ENCODE data around the gene CHRM2. TPM values are rescaled to one million over a fixed set of nuclear protein-coding genes. Genes with fewer than 3 reads are reported as not detected.

Gene CHRM2
- total RNA-seq, 1 experiment from 2014 or later = not detected

- TF ChIP-seq ZBTB33 (IDR thresholded peaks at IDR 0.05; ENCODE audit: extremely low read depth, insufficient replicate concordance, low read length) (no peak), JUND (IDR thresholded peaks at IDR 0.05) (no peak), SRF (IDR thresholded peaks at IDR 0.05; ENCODE audit: low read depth) (no peak), ELF1 (IDR thresholded peaks at IDR 0.05; ENCODE audit: borderline replicate concordance, low read depth) (no peak), TCF7L2 (IDR thresholded peaks at IDR 0.05; ENCODE audit: borderline replicate concordance, extremely low read depth, insufficient read depth, insufficient read length) (no peak), MAX (IDR thresholded peaks at IDR 0.05) (no peak), RAD21 (IDR thresholded peaks at IDR 0.05; ENCODE audit: low read depth) (no peak), EZH2phosphoT487 (IDR thresholded peaks at IDR 0.05; ENCODE audit: borderline replicate concordance) (no peak), POLR2A (IDR thresholded peaks at IDR 0.05; ENCODE audit: borderline replicate concordance, extremely low read depth, insufficient read depth, insufficient read length) (no peak), CEBPB (IDR thresholded peaks at IDR 0.05; ENCODE audit: low read depth) (no peak), SIN3A (IDR thresholded peaks at IDR 0.05; ENCODE audit: low read depth) (no peak), EGR1 (IDR thresholded peaks at IDR 0.05; ENCODE audit: low read depth) (no peak), CBX3 (IDR thresholded peaks at IDR 0.05; ENCODE audit: low read depth) (no peak)
These were observed 42.3 kb downstream of the CHRM2 start (continued) for GRCh38 chr7:136910771-136911170.

- Histone ChIP-seq H3K4me2 (ENCODE audit: low read length) (no peak overlapping the region), H3K27ac (ENCODE audit: low read depth, low read length) (no peak overlapping the region), H3K4me3 (replicated peaks in 1 of 2; ENCODE audit: low read depth in 1 of 2, low read length in 2 of 2) (no peak overlapping the region), H3K9ac (ENCODE audit: low read length) (no peak overlapping the region), H4K20me1 (ENCODE audit: insufficient read depth) (no peaks in the 10 kb centered on the region), H2AFZ (ENCODE audit: low read depth, low read length, poor library complexity, severe bottlenecking) (no peak overlapping the region), H3K9me2 (ENCODE audit: insufficient read depth) (no peaks in the 10 kb centered on the region), H3K4me1 (ENCODE audit: control insufficient read depth in 1 of 2, insufficient read depth in 2 of 2, low read length in 2 of 2) (no peaks in the 10 kb centered on the region), H3K36me3 (ENCODE audit: control insufficient read depth in 1 of 2, insufficient read depth in 2 of 2, low read length in 2 of 2) (no peaks in the 10 kb centered on the region), H3K27me3 (ENCODE audit: insufficient read depth, low read length) (no peaks in the 10 kb centered on the region), H3K79me2 (ENCODE audit: insufficient read depth, low read length) (no peaks in the 10 kb centered on the region), H3K9me3 (ENCODE audit: control insufficient read depth in 1 of 2, insufficient read depth in 1 of 2, low read depth in 1 of 2, low read length in 2 of 2) (peaks cover 5 to 18% of the 10 kb centered on the region in 2 experiments; a peak in 2 of 4 replicates)
- ChIA-PET RAD21 (ENCODE audit: low non-redundant PET in 1 of 2, low total read pairs in 2 of 2, uncharacterized antibody in 2 of 2, unreplicated experiment in 2 of 2) (no interaction called here), POLR2A (no interaction called here), CTCF (no interaction called here)
- intact Hi-C loops (cut with micrococcal nuclease) = no loop called here
- DNase-seq (ENCODE audit: low read depth, low spot score) (no peak), ATAC-seq (no peak)
- BruUV-seq (replicated peaks) = no TSS peak
- no peak for TF ChIP-seq ZBTB33 (IDR thresholded peaks at IDR 0.05; ENCODE audit: extremely low read depth, insufficient replicate concordance, low read length)
- TF ChIP-seq MAX (IDR thresholded peaks at IDR 0.05) = no peak
- TF ChIP-seq REST (IDR thresholded peaks at IDR 0.05; ENCODE audit: low read depth) = no peak
- TF ChIP-seq EZH2 (IDR thresholded peaks at IDR 0.05) = no peak
- no peak for TF ChIP-seq POLR2AphosphoS5 (IDR thresholded peaks at IDR 0.05; ENCODE audit: low read depth, low read length)
- no peak for TF ChIP-seq POLR2A (IDR thresholded peaks at IDR 0.05; ENCODE audit: borderline replicate concordance, extremely low read depth, insufficient read depth, insufficient read length)
These were observed 42.9 kb downstream of the CHRM2 start for GRCh38 chr7:136911344-136911743.
